HG03469 (cell line): ENCODE measurements around the gene MYOT.

Experiments used
- ATAC-seq: cut with Tn5 transposase; IDR thresholded peaks from one replicate; pipeline ENCODE4 v1.9.1; 2021; ENCODE audit warnings: mild to moderate bottlenecking, moderate library complexity, moderate number of reproducible peaks; ENCODE audit not compliant: unreplicated experiment

Gene MYOT, protein sequence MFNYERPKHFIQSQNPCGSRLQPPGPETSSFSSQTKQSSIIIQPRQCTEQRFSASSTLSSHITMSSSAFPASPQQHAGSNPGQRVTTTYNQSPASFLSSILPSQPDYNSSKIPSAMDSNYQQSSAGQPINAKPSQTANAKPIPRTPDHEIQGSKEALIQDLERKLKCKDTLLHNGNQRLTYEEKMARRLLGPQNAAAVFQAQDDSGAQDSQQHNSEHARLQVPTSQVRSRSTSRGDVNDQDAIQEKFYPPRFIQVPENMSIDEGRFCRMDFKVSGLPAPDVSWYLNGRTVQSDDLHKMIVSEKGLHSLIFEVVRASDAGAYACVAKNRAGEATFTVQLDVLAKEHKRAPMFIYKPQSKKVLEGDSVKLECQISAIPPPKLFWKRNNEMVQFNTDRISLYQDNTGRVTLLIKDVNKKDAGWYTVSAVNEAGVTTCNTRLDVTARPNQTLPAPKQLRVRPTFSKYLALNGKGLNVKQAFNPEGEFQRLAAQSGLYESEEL

DNA sequence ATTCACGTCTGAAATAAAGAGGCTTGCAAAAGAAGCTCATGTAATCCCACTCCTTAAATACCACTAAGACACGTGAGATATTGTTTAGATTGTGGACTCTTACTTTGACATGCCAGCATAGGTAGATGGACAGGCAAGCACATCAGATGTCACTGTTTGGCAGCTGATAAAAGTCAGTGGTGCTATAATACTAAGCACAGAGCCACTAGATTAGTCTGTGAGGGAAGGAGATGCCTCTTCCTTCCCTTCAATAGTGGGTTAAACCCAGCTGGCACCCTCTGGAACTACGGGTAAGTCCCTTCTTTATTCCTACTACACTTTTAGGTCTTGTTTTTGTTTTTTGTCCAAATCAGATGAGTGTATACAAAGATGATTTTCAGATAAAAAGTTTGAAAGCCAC lies at the start of gene MYOT:
TSS of gene MYOT (plus strand) at position 197 of the 400 bp plus-strand sequence. CDS start 2,792 bp downstream, outside the sequence.
- ATAC-seq: no peak

DNA sequence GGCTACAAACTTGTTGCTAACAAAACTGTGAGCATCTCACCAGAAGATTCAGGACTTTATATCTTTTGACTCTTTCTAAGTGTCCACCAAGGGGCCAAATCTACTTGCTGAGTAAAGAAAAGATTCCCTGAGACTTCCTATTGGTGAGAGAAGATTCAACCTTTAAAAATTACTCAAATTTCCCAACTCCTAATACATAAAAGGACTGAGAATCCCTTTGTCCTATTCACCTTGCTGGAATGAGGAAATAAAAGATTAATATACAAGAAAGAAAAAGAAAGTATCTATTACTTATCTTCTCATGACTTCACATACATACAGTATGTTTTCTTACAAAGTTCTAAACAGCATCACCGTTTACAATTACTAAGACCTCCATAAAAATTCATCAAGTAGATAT lies 47.9 kb upstream of the MYOT start:
- no peak for ATAC-seq

- ATAC-seq: no peak
Observed at GRCh38 chr5:137822158-137822764, 45.4 kb upstream of the MYOT start.

DNA sequence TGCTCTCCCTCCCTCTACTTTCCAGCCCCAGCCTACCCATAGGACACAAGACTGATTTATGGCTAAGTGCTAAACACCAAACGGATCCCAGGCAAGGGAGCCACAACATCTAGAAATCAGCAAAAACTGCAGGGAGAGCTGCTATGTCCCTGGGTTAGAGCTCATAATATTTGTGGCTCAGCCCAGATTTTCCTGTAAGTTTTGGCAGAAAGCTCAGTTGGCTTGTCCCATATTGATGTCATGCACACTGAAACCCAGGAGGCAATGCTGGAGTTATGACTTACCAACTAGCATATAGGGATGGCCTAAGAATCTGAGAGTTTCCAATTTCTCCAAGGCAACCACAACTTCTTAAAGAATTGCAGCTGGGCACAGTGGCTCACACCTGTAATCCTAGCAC lies 44.7 kb upstream of the MYOT start:
- no peak for ATAC-seq

- no peak for ATAC-seq
Observed at GRCh38 chr5:137825165-137825564, 42.5 kb upstream of the MYOT start.

GRCh38 chr5:137826067-137826466 lies 41.6 kb upstream of the MYOT start:
- no peak for ATAC-seq

GRCh38 chr5:137828180-137828579 lies 39.5 kb upstream of the MYOT start:
- ATAC-seq: no peak

DNA sequence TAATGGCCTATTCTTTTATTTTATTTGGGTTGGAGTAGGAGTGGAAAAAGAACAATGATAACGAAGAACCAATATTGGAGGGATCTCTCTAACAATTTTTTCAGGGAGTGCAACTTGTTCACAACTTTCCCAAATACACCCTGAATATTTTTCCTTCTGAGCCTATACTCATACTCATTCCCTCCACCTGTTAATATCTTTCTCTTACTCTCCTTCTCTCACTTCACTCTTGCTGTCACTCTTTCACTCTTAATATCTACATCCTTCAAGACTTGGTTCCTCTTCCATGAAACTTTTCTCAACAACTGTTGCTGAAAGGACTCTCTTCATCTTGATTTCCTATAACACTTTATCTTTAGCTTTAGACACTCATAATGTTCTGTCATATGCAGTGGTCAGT lies 39.0 kb upstream of the MYOT start:
- no peak for ATAC-seq

DNA sequence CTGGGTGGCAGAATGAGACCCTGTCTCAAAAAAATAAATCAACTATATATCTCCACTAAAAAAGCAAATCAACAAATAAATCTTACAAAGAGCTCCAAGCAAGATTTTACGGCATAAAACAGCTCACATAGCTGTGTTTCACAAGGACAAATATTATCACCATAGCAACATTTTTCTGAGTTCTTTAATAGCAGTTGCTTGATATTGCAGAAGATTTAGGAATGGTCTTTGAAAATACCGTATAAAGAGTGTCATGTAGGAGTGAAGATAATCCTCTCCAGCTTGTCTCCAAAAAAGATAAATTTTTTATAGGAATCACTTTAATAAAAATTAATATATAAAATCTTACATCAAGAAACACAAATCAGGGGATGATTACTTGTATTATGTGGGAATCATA lies 36.6 kb upstream of the MYOT start:
- ATAC-seq: no peak

DNA sequence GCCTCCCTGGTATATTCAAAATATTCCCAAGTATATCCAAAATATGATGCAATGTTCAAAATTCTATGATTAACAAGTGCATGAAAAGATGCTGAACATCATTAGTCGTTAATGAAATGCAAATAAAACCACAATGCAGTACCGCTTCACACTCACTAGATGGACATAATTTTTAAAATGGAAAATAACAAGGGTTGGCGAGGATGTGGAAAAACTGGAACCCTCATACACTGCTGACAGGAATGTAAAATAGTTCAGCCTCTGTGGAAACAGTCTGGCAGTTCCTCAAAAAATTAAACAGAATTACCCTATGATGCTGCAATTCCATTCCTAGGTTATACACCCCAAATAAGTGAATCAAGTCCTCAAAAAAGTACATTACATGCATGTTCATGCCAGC lies 36.1 kb upstream of the MYOT start:
- ATAC-seq: no peak

DNA sequence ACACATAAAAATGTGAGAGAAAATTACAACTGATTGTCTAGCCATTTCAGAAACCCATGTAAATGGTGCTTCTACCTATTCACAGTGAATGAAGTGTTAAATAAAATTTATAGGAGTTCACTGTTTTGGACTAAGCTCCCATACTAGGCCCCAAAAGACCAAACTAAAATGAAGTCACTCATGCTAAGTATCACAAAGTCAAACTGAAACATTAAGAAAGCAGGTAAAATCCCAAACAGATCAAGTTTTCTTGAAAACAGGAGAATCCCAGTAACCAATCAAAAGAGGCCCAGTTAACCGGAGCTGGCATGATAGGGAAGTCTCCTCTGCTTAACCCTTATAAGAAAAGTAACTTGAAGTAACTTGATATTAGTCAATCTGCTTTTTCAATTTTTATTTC lies 35.2 kb upstream of the MYOT start:
- no peak for ATAC-seq

DNA sequence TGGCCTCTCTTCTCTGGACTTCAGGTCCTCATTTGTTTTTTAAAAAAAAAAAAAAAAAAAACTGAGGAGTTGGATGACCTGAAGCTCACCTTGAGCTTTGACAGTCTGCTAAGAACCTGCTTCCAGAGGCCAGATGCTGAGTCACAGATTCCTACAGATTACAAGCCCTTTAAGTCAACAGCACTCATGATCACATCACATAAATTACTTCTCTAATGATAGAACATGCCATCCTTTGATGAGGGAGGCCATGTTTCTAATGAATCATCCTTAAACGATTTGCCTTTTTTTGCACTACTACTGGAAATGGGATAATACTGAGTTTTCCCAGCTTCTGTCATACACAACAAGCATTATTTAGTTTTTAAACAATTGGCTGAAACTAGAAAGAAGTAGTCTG lies 34.2 kb upstream of the MYOT start:
- no peak for ATAC-seq

DNA sequence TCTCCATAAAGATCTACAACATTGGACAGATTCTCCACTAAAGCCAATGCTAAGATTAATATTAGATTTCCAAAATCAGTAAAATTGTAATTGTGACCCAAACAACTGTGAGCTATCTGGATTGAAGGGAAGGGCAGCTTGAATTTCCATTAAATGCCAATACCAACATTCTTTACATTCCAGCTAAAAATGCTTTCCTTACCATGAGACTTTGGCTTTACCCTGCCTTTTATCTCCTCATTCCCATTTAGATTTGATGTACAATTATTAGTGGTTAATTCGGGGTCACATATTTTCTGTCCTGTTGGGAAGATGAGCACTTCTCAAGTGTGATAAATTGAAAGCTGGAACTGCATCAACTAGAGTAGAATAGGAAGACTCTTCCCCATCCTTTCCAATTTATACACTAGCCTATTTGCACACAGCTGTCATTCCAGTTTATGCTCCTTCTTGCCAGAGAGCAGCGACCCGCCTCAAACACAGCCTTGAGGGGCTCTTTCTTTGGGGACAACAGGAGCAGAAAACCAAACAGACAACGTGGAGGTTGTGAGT lies 33.1 kb upstream of the MYOT start:
- no peak for ATAC-seq

GRCh38 chr5:137836298-137836697 lies 31.4 kb upstream of the MYOT start:
- ATAC-seq: no peak

GRCh38 chr5:137836997-137837396 lies 30.7 kb upstream of the MYOT start:
- ATAC-seq: no peak

DNA sequence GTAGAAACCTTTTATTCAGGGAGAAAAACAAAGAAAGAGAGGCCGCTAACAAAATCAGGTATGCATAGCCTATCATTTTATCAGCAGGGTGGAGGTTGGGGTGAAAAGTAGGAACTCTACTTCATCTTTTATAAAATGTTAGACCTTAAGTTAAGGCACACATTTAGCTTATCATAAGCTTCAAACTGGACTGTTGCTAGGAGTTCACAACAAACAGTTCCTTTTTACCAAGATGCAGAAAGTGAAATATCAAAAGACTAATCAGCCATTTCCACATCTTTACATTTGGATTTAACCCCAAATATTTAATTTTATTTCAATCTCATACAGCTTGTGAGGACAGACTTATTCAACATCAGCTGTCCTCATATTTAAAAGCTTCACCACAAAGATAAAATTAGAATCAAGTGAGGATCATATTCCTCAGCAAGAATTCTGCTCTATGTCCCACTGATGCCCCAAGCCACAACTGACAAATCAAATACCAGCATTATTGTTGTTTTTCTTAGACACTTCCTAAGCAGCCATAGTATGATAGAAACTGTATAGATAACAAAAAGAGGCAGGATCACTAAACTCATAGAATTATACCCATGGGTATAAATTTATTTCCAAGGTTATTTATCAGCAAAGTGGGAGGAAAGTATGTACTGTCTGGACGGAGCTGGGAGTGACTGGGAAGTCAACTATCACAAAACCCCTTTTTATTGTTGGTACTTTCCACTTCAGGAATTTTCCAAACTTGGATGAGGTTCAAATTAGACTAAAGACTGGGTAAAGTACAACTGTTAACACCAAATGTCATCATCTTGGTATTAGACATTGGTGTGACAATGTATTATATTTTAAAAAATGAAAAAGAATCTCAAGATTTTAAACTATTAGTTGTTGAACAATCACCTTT lies 29.9 kb upstream of the MYOT start:
- ATAC-seq: no peak

DNA sequence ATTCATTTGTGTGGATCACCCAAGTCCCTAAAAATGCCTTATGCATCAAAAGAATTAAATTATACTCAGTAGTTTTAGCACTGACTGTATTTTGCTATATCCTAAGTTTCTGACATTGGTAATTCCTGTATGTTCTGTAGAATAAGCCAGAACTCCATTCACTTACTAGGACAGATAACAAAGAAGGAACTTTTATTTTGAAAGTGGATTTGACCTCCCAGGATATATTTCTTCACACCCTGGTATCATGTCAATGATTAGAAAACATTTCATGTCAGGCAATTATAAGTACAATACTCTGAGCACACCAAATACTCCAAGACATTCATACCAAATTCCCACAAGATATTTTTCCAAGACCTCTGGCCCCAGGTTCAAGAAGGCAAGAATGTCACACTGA lies 28.7 kb upstream of the MYOT start:
- no peak for ATAC-seq

GRCh38 chr5:137842296-137842695 lies 25.4 kb upstream of the MYOT start:
- ATAC-seq: no peak

DNA sequence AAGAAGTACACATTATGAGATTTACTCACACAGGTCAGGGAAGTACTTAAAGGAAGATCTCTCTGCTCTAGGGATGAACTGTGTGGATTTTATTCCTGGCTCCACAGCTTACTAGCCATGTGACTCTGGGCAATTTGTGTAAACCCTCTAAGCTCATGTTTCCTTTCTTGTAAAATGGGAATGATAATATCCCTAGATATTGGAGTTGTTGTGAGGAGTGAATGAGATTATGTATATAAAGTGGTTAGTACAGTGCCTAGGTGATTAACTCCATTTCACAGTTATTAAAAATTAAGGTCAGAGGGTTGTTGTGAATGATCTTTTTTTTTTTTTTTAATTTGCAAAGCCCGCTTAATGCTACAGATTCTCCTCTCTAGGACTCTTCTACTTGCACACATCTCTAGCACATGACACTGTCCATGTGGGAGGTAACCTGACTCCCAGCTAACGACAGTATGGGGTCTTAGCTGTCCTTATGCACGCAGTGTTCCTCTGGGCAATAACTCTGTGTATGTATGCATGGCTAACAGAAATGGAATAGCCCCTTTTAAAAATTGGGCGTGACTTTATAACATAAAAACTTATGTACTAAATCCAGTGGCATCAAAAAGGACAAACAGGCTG lies 23.9 kb upstream of the MYOT start:
- ATAC-seq: no peak

GRCh38 chr5:137845472-137845871 lies 22.2 kb upstream of the MYOT start:
- no peak for ATAC-seq

- no peak for ATAC-seq
Observed at GRCh38 chr5:137847687-137848086, 20.0 kb upstream of the MYOT start.
